Measurements from ENCODE around the gene CHST15. TPM values are rescaled to one million over a fixed set of nuclear protein-coding genes. Genes with fewer than 3 reads are reported as not detected.
A peak's percentile ranks its signal among the peaks of the same experiment; 100 is the strongest.

The CHST15 gene
- total and polyA plus RNA-seq, 2 of the 13 experiments (the other 11 are each of a cell fraction or from before 2014, with no cell fraction given): 1.4 to 94.7 TPM

DNA sequence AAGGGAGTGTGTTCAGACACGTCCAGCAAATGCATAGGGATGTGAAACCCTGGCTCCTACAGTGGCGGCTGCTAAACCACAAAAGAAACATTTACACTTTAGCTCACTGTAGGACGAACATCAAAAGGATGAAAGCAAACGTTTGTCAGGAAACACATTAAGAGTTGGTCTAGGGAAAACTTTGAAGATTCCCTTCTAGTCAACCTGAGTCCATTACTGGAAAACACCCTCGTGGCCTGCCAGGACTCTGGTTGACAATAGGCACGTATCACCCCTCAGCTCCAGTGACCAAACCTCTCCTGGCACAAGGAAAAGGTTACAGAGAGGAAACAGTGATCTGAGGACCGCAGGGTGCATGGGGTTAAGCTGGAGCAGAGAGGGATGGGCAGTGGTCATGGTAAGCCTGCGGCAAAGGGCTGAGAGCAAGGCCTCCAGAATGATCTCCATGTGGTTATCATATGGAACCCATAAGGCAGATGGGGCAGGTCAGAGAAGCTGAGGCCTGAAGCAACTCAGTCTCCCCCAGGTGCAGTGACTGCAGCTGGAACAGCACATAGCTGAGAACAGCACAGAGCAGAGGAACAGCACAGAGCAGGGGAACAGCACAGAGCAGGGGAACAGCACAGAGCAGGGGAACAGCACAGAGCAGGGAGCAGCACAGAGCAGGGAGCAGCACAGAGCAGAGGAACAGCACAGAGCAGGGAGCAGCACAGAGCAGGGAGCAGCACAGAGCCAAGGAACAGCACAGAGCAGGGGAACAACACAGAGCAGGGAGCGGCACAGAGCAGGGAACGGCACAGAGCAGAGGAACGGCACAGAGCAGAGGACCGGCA lies 49.9 kb downstream of the CHST15 start (continued):
- TF ChIP-seq, protein P1, sequence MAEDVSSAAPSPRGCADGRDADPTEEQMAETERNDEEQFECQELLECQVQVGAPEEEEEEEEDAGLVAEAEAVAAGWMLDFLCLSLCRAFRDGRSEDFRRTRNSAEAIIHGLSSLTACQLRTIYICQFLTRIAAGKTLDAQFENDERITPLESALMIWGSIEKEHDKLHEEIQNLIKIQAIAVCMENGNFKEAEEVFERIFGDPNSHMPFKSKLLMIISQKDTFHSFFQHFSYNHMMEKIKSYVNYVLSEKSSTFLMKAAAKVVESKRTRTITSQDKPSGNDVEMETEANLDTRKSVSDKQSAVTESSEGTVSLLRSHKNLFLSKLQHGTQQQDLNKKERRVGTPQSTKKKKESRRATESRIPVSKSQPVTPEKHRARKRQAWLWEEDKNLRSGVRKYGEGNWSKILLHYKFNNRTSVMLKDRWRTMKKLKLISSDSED (CRISPR knock-in tag; IDR thresholded peaks at IDR 0.05): peak; percentile 81; the same call in 1 of the 2 replicates
- 0 out of 2 replicates have a peak, but pooled peaks have one; percentile 63 for TF ChIP-seq ZNF780A (CRISPR knock-in tag; IDR thresholded peaks at IDR 0.05)
- TF ChIP-seq RARA (CRISPR knock-in tag; IDR thresholded peaks at IDR 0.05): peak; percentile 97
- TF ChIP-seq DMAP1 (CRISPR knock-in tag; IDR thresholded peaks at IDR 0.05): peak; percentile 58; the same call in 1 of the 2 replicates
- TF ChIP-seq CBX1 (IDR thresholded peaks at IDR 0.05; ENCODE audit: low read depth): no peak
- TF ChIP-seq FLYWCH1 (CRISPR knock-in tag; IDR thresholded peaks at IDR 0.05): no peak
- TF ChIP-seq ZKSCAN5 (CRISPR knock-in tag; IDR thresholded peaks at IDR 0.05): no peak
- TF ChIP-seq, protein P2, sequence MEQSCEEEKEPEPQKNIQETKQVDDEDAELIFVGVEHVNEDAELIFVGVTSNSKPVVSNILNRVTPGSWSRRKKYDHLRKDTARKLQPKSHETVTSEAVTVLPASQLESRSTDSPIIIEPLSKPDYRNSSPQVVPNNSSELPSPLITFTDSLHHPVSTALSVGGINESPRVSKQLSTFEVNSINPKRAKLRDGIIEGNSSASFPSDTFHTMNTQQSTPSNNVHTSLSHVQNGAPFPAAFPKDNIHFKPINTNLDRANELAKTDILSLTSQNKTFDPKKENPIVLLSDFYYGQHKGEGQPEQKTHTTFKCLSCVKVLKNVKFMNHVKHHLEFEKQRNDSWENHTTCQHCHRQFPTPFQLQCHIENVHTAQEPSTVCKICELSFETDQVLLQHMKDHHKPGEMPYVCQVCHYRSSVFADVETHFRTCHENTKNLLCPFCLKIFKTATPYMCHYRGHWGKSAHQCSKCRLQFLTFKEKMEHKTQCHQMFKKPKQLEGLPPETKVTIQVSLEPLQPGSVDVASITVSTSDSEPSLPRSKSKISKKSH (CRISPR knock-in tag; IDR thresholded peaks at IDR 0.05; ENCODE audit: borderline replicate concordance): peak; percentile 77; the same call in 1 of the 2 replicates
- peak; percentile 32; the same call in 1 of the 2 replicates for TF ChIP-seq PHF8 (CRISPR knock-in tag; IDR thresholded peaks at IDR 0.05)
- TF ChIP-seq, protein P3, sequence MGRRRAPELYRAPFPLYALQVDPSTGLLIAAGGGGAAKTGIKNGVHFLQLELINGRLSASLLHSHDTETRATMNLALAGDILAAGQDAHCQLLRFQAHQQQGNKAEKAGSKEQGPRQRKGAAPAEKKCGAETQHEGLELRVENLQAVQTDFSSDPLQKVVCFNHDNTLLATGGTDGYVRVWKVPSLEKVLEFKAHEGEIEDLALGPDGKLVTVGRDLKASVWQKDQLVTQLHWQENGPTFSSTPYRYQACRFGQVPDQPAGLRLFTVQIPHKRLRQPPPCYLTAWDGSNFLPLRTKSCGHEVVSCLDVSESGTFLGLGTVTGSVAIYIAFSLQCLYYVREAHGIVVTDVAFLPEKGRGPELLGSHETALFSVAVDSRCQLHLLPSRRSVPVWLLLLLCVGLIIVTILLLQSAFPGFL (CRISPR knock-in tag; IDR thresholded peaks at IDR 0.05): no peak
- TF ChIP-seq DR1 (CRISPR knock-in tag; IDR thresholded peaks at IDR 0.05): no peak
- TF ChIP-seq RFX3 (CRISPR knock-in tag; IDR thresholded peaks at IDR 0.05): no peak
- peak; percentile 98 for TF ChIP-seq MED8 (CRISPR knock-in tag; IDR thresholded peaks at IDR 0.05; ENCODE audit: insufficient replicate concordance)
- no peak; the same call in 1 of the 2 replicates for TF ChIP-seq KMT2A (CRISPR knock-in tag; IDR thresholded peaks at IDR 0.05)
- peak; percentile 92 for TF ChIP-seq MEIS2 (CRISPR knock-in tag; IDR thresholded peaks at IDR 0.05)
- peak; percentile 81; the same call in 1 of the 2 replicates for TF ChIP-seq ZSCAN20 (CRISPR knock-in tag; IDR thresholded peaks at IDR 0.05; ENCODE audit: borderline replicate concordance)
- no peak for TF ChIP-seq HMGA1 (CRISPR knock-in tag; conservative IDR thresholded peaks at IDR 0.05)
- TF ChIP-seq ZFP37 (CRISPR knock-in tag; IDR thresholded peaks at IDR 0.05; ENCODE audit: borderline replicate concordance): peak; percentile 97
- 0 out of 2 replicates have a peak, but pooled peaks have one; percentile 56 for TF ChIP-seq ZNF678 (CRISPR knock-in tag; IDR thresholded peaks at IDR 0.05)
- TF ChIP-seq MTF1 (CRISPR knock-in tag; IDR thresholded peaks at IDR 0.05): no peak
- TF ChIP-seq FOXJ3 (CRISPR knock-in tag; IDR thresholded peaks at IDR 0.05; ENCODE audit: borderline replicate concordance): peak; percentile 86
- TF ChIP-seq, protein P4, sequence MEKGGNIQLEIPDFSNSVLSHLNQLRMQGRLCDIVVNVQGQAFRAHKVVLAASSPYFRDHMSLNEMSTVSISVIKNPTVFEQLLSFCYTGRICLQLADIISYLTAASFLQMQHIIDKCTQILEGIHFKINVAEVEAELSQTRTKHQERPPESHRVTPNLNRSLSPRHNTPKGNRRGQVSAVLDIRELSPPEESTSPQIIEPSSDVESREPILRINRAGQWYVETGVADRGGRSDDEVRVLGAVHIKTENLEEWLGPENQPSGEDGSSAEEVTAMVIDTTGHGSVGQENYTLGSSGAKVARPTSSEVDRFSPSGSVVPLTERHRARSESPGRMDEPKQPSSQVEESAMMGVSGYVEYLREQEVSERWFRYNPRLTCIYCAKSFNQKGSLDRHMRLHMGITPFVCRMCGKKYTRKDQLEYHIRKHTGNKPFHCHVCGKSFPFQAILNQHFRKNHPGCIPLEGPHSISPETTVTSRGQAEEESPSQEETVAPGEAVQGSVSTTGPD (CRISPR knock-in tag; IDR thresholded peaks at IDR 0.05): peak; percentile 96
- peak; percentile 25; the same call in 1 of the 2 replicates for TF ChIP-seq ZNF7 (CRISPR knock-in tag; IDR thresholded peaks at IDR 0.05)

Data from HepG2 (cell line).